PC-3 (cell line): ENCODE measurements around the gene AQP9.

ENCODE experiments used
- EZH2 ChIP-seq: fragments of 300-600 bp; sonication (generic); IDR thresholded peaks from one replicate; pipeline ENCODE4 v1.6.1; 2017; ENCODE audit warnings: antibody characterized with exemption, mild to moderate bottlenecking, low read length; ENCODE audit not compliant: unreplicated experiment
- TF ChIP-seq, protein P1 (sequence below): fragments of 300-600 bp; sonication (generic); conservative IDR thresholded peaks from 2 replicates; pipeline ENCODE4 v1.5.1; 2017; ENCODE audit warnings: antibody characterized with exemption, low read depth, mild to moderate bottlenecking, low read length

DNA sequence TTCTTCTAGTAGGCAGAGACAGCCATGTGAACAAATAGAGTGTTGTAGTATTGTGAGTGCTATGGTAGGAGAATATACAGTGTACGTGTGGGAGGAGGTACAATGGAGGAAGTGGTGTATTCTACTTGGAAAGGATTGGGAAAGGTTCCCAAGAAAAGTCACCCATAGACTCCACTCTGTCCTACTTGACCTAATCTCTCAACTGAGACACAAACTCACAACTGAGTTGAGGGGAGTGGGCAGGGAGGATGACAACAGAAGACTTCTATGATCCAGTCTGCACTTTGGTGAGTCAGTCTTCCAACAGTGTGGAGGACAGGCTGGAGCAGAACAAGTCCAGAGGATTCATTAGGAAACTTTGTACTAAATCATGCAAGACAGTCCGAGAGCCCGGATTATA lies 28.8 kb upstream of the AQP9 start:
- TF ChIP-seq, protein P1, sequence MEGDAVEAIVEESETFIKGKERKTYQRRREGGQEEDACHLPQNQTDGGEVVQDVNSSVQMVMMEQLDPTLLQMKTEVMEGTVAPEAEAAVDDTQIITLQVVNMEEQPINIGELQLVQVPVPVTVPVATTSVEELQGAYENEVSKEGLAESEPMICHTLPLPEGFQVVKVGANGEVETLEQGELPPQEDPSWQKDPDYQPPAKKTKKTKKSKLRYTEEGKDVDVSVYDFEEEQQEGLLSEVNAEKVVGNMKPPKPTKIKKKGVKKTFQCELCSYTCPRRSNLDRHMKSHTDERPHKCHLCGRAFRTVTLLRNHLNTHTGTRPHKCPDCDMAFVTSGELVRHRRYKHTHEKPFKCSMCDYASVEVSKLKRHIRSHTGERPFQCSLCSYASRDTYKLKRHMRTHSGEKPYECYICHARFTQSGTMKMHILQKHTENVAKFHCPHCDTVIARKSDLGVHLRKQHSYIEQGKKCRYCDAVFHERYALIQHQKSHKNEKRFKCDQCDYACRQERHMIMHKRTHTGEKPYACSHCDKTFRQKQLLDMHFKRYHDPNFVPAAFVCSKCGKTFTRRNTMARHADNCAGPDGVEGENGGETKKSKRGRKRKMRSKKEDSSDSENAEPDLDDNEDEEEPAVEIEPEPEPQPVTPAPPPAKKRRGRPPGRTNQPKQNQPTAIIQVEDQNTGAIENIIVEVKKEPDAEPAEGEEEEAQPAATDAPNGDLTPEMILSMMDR, result no peak
- TF ChIP-seq EZH2, result no peak
